G401.6 (cell line): ENCODE data around the gene FGD3.

Experiments
- FAIRE-seq: peaks from 2 replicates; lab custom pipeline; 2012; peaks lifted over from hg19 to GRCh38; lab: Jason Lieb, UNC

FGD3 gene

GRCh38 chr9:93072383-93072795 lies 125.1 kb downstream of the FGD3 start:
- FAIRE-seq, result no peak

GRCh38 chr9:93076101-93076791 lies 128.9 kb downstream of the FGD3 start:
- FAIRE-seq, result no peak

- no peak for FAIRE-seq
Measured at GRCh38 chr9:93076792-93077128, 129.4 kb downstream of the FGD3 start.

GRCh38 chr9:93077367-93077766 lies 130.0 kb downstream of the FGD3 start:
- FAIRE-seq, result no peak

- no peak for FAIRE-seq
Measured at GRCh38 chr9:93077811-93078210, 130.5 kb downstream of the FGD3 start.

GRCh38 chr9:93079371-93079770 lies 132.0 kb downstream of the FGD3 start:
- FAIRE-seq, result no peak

GRCh38 chr9:93080406-93080805 lies 133.1 kb downstream of the FGD3 start:
- no peak for FAIRE-seq

- no peak for FAIRE-seq
Measured at GRCh38 chr9:93081081-93081529, 133.8 kb downstream of the FGD3 start.

- no peak for FAIRE-seq
Measured at GRCh38 chr9:93081931-93082330, 134.6 kb downstream of the FGD3 start.

GRCh38 chr9:93082841-93083411 lies 135.6 kb downstream of the FGD3 start:
- no peak for FAIRE-seq

- FAIRE-seq, result no peak
Measured at GRCh38 chr9:93083592-93084470, 136.5 kb downstream of the FGD3 start.

- FAIRE-seq, result no peak
Measured at GRCh38 chr9:93084471-93084881, 137.2 kb downstream of the FGD3 start.

- no peak for FAIRE-seq
Measured at GRCh38 chr9:93085676-93086075, 138.4 kb downstream of the FGD3 start.
